BLaER1 treated with 17β-estradiol and CSF1 and Interleukin-3, amounts not matched to agents 10 nM and 100 nM (cell line): Measurements from ENCODE around the gene C11orf24.
"Not testable (repeated sequence)": the region's sequence is repeated elsewhere in the genome, so short reads cannot be mapped to it uniquely, and the experiment has no call there.

Experiments
- H3K27ac ChIP-seq, 11 experiments: shearing (Covaris generic); formaldehyde crosslinking; 2 replicates each; pipeline ENCODE4 v1.8.1; 2022
- H3K27me3 ChIP-seq, 11 experiments: shearing (Covaris generic); formaldehyde crosslinking; 2 replicates each; pipeline ENCODE4 v1.8.1; 2022
- H3K36me3 ChIP-seq, 11 experiments: shearing (Covaris generic); formaldehyde crosslinking; 2 replicates each; pipeline ENCODE4 v1.8.1; 2022
- H3K4me1 ChIP-seq, 10 experiments: shearing (Covaris generic); formaldehyde crosslinking; 2 replicates each; pipeline ENCODE4 v1.8.1; 2022
- H3K4me2 ChIP-seq, 11 experiments: shearing (Covaris generic); formaldehyde crosslinking; 2 replicates each; pipeline ENCODE4 v1.8.1; 2022
- H3K4me3 ChIP-seq, 10 experiments: shearing (Covaris generic); formaldehyde crosslinking; 2 replicates each; pipeline ENCODE4 v1.8.1; 2022
- H3K9ac ChIP-seq, 11 experiments: shearing (Covaris generic); formaldehyde crosslinking; 2 replicates each; pipeline ENCODE4 v1.8.1; 2022
- H3K9me3 ChIP-seq, 11 experiments: shearing (Covaris generic); formaldehyde crosslinking; replicated peaks in 1 of 11; 2 replicates each; pipeline ENCODE4 v1.8.1; 2022
- H4K20me1 ChIP-seq, 11 experiments: shearing (Covaris generic); formaldehyde crosslinking; 2 replicates each; pipeline ENCODE4 v1.8.1; 2022
- Cebpa-rat ChIP-seq, 11 experiments: shearing (Covaris generic); IDR thresholded peaks; 2 replicates each; pipeline ENCODE4 v1.8.1; 2022

Gene C11orf24

DNA sequence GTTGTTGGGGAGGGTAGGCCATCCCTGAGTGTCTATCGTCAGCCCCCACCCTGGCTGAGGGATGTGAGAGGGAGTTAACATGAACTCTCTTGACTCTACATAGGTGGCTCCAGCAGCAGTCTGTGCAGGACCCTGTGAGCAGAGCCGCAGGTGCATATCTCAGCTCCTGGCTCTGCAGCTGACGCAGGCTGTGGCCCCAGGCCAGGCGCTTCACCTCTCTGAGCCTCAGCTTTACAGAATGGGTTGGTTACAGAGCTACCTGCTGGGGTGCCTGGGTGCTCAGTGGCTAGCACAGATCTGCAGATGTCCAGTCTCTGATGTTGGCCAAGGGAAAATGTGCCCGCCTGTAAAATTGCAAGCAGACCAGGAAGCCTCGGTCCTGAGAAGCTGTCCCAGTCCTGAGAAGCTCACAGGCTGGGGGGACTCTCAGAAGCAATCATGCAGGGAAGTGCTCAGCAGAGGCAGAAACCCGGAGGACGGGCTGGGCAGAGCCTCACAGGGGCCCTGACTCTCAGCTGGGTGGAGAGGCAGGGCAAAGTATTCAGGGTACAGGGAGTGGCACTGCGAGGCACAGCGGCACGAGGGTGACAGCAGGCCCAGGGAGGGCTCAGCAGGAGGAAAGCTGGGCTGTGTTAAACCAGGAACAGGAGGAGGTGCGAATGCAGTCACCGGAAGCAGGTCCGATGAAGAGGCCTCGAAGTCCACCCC lies 24.7 kb upstream of the C11orf24 start:
- Histone ChIP-seq H3K27me3 (no peaks in the 10 kb centered on the region), H3K9ac (peak overlapping the region in 6 of 11 experiments; percentile 1 to 51 (median 46); a peak in 7 of 22 replicates), H3K36me3 (no peaks in the 10 kb centered on the region), H3K4me3 (no peak overlapping the region), H4K20me1 (no peaks in the 10 kb centered on the region), H3K4me1 (peaks cover 42 to 58% (median 53%) of the 10 kb centered on the region in 10 experiments), H3K9me3 (peaks cover 0 to 4% (median 0%) of the 10 kb centered on the region in 11 experiments; a peak in 3 of 22 replicates), H3K4me2 (peak overlapping the region; percentile 25 to 64 (median 51); a peak in 20 of 22 replicates), H3K27ac (peak overlapping the region in 4 of 11 experiments; percentile 11 to 38 (median 14); a peak in 5 of 22 replicates)
- no peak for TF ChIP-seq Cebpa-rat (IDR thresholded peaks at IDR 0.05)

DNA sequence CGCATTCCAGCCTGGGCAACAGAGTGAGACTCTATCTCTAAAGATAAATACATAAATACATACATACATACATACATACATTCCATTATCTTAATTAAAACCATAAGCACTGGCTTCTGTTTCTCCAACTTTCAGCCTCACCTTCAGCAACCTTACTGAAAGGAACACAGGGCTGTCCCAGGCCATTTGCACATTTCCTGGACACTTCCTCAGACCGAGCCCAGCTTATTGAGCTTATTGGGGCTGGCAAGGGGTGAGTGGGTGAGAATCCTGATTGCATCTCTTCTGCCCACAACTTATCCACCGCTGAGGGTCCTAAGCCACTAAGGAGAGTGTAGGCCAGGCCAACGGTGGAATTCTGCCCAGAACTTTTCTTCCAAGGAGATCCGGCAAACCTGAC lies 24.2 kb upstream of the C11orf24 start:
- H3K27me3 ChIP-seq: no peaks in the 10 kb centered on the region
- no peak overlapping the region for H3K4me3 ChIP-seq
- no peaks in the 10 kb centered on the region for H4K20me1 ChIP-seq
- peak overlapping the region in 6 of 11 experiments; percentile 47 to 64 (median 56); a peak in 9 of 22 replicates for H3K4me2 ChIP-seq
- H3K27ac ChIP-seq: peak overlapping the region in 1 of 11 experiments; percentile 38; a peak in 1 of 22 replicates
- peaks cover 42 to 58% (median 53%) of the 10 kb centered on the region in 10 experiments for H3K4me1 ChIP-seq
- no peak for TF ChIP-seq Cebpa-rat (IDR thresholded peaks at IDR 0.05)
- H3K9me3 ChIP-seq: peaks cover under 1 to 10% (median 5%) of the 10 kb centered on the region in 11 experiments; a peak in 16 of 22 replicates
- H3K36me3 ChIP-seq: no peaks in the 10 kb centered on the region
- 0 out of 22 replicates have a peak overlapping the region, but pooled peaks of 1 of the 11 experiments have one; percentile 47 for H3K9ac ChIP-seq

DNA sequence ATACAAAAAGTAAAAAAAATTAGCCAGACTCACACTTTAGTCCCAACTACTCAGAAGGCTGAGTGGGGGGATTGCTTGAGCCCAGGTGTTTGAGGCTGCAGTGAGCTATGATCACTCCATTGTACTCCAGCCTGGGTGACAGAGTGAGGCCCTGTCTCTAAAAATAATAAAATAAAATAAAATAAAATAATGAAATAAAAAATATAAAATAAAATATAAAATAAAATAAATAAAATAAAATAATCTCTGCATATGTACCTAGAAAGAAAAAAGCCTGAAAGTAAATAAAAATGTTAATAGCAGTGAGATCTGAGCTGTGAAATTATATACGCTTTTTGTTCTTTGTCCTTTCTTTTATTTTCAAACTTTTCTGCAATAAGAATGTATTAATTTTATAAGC lies 23.5 kb upstream of the C11orf24 start:
- no peaks in the 10 kb centered on the region for H3K27me3 ChIP-seq
- no peaks in the 10 kb centered on the region for H4K20me1 ChIP-seq
- no peaks in the 10 kb centered on the region; a peak in 1 of 22 replicates for H3K36me3 ChIP-seq
- peaks cover 42 to 58% (median 53%) of the 10 kb centered on the region in 10 experiments for H3K4me1 ChIP-seq
- H3K9ac ChIP-seq: peak overlapping the region in 1 of 11 experiments; percentile 14; a peak in 1 of 22 replicates
- H3K4me2 ChIP-seq: no peak overlapping the region
- H3K27ac ChIP-seq: no peak overlapping the region
- TF ChIP-seq Cebpa-rat (IDR thresholded peaks at IDR 0.05): no peak
- no peak overlapping the region for H3K4me3 ChIP-seq
- peaks cover 7 to 17% (median 11%) of the 10 kb centered on the region in 11 experiments for H3K9me3 ChIP-seq

DNA sequence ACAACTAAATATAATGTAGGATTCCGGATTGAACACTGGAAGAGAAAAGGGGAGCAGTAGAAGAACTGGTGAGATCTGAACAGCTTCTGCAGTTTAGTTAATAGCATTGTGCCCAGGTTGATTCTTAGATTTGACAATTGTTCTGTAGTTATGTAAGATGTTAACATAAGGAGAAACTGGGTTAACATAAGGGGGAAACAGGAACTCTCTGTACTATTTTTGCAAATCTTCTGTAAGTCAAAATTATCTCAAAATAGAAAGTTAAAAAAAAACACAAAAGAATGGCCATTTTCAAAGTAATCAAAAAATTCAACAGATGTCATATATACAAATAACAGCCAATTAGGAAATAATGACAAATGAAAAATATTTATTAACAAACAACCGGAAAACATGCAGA lies 21.9 kb upstream of the C11orf24 start:
- peaks cover 36 to 54% (median 47%) of the 10 kb centered on the region in 10 experiments for H3K4me1 ChIP-seq
- peak overlapping the region in 6 of 11 experiments; percentile 17 to 48 (median 30); a peak in 10 of 22 replicates for H3K27ac ChIP-seq
- no peak overlapping the region for H3K4me3 ChIP-seq
- no peaks in the 10 kb centered on the region for H3K27me3 ChIP-seq
- H3K36me3 ChIP-seq: peaks cover 0 to 9% (median 0%) of the 10 kb centered on the region in 11 experiments; a peak in 5 of 22 replicates
- peaks cover 21 to 32% (median 25%) of the 10 kb centered on the region in 11 experiments for H3K9me3 ChIP-seq
- no peaks in the 10 kb centered on the region for H4K20me1 ChIP-seq
- H3K9ac ChIP-seq: peak overlapping the region in 7 of 11 experiments; percentile 5 to 51 (median 20); a peak in 7 of 22 replicates
- TF ChIP-seq Cebpa-rat (IDR thresholded peaks at IDR 0.05): no peak
- peak overlapping the region; percentile 48 to 81 (median 67) for H3K4me2 ChIP-seq

DNA sequence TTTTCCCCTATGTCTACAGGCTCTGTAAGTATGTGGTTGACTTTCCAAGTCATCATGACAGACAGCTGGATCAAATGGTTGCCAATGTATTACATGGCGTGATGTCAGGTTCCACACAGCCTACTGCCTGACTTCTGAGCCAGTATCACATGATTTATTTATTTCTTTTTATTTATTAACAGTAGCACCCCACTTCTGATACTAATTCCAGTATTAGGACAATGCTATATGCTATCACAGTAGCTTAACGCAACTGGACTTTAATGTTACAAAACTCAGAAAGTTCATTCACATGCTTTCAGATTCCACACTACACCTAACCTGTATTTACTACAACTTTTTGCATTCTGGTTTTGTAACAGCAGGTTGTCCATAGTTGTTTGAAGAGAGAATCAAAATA lies 17.7 kb upstream of the C11orf24 start:
- no peak overlapping the region for H3K27ac ChIP-seq
- no peaks in the 10 kb centered on the region for H4K20me1 ChIP-seq
- H3K4me1 ChIP-seq: peaks cover 16 to 26% (median 20%) of the 10 kb centered on the region in 10 experiments
- no peak for TF ChIP-seq Cebpa-rat (IDR thresholded peaks at IDR 0.05)
- H3K9ac ChIP-seq: no peak overlapping the region
- peaks cover 35 to 68% (median 51%) of the 10 kb centered on the region in 11 experiments for H3K9me3 ChIP-seq
- no peaks in the 10 kb centered on the region for H3K27me3 ChIP-seq
- no peak overlapping the region for H3K4me3 ChIP-seq
- H3K4me2 ChIP-seq: no peak overlapping the region
- peaks cover 0 to 15% (median 4%) of the 10 kb centered on the region in 11 experiments; a peak in 6 of 22 replicates for H3K36me3 ChIP-seq

DNA sequence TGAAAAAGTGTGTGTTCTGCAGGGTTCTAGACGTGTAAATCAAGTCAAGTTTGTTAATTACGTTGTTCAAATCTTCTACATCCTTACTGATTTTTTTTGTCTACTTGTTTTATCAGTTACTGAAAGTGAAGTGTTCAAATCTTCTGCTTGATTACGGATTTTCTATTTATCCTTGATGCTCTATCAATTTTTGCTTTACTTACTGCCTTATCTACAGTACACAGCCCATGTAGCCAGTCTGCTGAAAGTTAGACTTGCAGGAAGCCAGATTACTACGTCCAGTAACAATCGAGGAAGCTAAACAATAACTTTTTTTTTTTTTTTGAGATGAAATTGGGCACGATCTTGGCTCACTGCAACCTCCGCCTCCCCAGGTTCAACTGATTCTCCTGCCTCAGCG lies 15.6 kb upstream of the C11orf24 start:
- H4K20me1 ChIP-seq: no peaks in the 10 kb centered on the region
- H3K27me3 ChIP-seq: no peaks in the 10 kb centered on the region
- H3K4me3 ChIP-seq: no peak overlapping the region
- TF ChIP-seq Cebpa-rat (IDR thresholded peaks at IDR 0.05): no peak
- H3K4me1 ChIP-seq: peaks cover 13 to 21% (median 18%) of the 10 kb centered on the region in 10 experiments
- H3K36me3 ChIP-seq: peaks cover 0 to 15% (median 5%) of the 10 kb centered on the region in 11 experiments; a peak in 6 of 22 replicates
- no peak overlapping the region for H3K9ac ChIP-seq
- H3K27ac ChIP-seq: no peak overlapping the region
- H3K9me3 ChIP-seq: peaks cover 41 to 77% (median 58%) of the 10 kb centered on the region in 11 experiments
- no peak overlapping the region for H3K4me2 ChIP-seq

DNA sequence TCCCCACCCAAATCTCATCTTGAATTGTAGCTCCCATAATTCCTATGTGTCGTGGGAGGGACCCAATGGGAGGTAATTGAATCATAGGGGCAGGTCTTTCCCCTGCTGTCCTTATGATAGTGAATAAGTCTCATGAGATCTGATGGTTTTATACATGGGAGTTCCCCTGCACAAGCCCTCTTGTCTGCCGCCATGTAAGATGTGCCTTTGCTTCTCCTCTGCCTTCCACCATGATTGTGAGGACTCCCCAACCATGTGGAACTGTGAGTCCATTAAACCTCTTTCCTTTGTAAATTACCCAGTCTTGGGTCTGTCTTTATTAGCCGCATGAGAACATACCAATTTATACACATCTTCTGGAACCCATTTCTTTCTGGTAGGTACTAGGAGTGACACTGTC lies 12.8 kb upstream of the C11orf24 start:
- not testable (repeated sequence) for H3K4me3 ChIP-seq, H3K27ac ChIP-seq, H3K9ac ChIP-seq, H3K27me3 ChIP-seq, H4K20me1 ChIP-seq, H3K4me2 ChIP-seq
- H3K9me3 ChIP-seq: peaks cover 25 to 53% (median 41%) of the 10 kb centered on the region in 11 experiments
- H3K4me1 ChIP-seq: peaks cover 26 to 37% (median 33%) of the 10 kb centered on the region in 10 experiments
- peaks cover 0 to 15% (median 5%) of the 10 kb centered on the region in 11 experiments; a peak in 6 of 22 replicates for H3K36me3 ChIP-seq

DNA sequence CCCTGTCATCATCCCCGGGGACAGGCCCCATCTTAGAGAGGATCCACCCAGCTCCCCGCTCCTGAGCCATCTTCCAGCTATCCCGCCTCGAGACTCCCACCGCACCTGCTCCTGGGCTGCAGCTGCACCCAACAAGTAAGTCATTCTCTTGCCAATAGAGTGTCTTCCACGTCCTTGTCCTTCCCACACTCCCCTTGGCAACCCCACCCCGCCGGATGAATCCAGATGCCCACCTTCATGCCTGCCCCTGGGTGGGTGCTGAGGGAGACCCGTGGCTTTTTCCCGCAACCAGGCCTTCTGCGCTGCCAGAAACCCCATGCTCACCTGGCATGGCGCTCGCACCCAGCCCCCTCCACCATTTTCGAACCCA lies 11.1 kb upstream of the C11orf24 start:
- H4K20me1 ChIP-seq: no peaks in the 10 kb centered on the region
- peak overlapping the region; percentile 60 to 89 (median 83) for H3K4me2 ChIP-seq
- peaks cover 0 to 9% (median 0%) of the 10 kb centered on the region in 11 experiments; a peak in 2 of 22 replicates for H3K36me3 ChIP-seq
- peak overlapping the region; percentile 26 to 88 (median 81); a peak in 21 of 22 replicates for H3K27ac ChIP-seq
- H3K4me3 ChIP-seq: peak overlapping the region in 7 of 10 experiments; percentile 23 to 53 (median 41); a peak in 11 of 20 replicates
- peaks cover 26 to 37% (median 33%) of the 10 kb centered on the region in 10 experiments for H3K4me1 ChIP-seq
- H3K9ac ChIP-seq: peak overlapping the region in 10 of 11 experiments; percentile 34 to 75 (median 70); a peak in 20 of 22 replicates
- peaks cover 11 to 42% (median 29%) of the 10 kb centered on the region in 11 experiments; a peak in 21 of 22 replicates for H3K9me3 ChIP-seq
- H3K27me3 ChIP-seq: no peaks in the 10 kb centered on the region
- TF ChIP-seq Cebpa-rat (IDR thresholded peaks at IDR 0.05): no peak
